Gastroesophageal sphincter (tissue), 3 donors: ENCODE data around the gene RNASE2.
"Not testable (repeated sequence)": the region's sequence is repeated elsewhere in the genome, so short reads cannot be mapped to it uniquely, and the experiment has no call there.

Source experiments
- EP300 ChIP-seq: sonication (generic); formaldehyde crosslinking; IDR thresholded peaks from one replicate; pipeline ENCODE4 v1.6.1; 2017; ENCODE audit warnings: antibody characterized with exemption, mild to moderate bottlenecking
- POLR2A ChIP-seq, 2 donors: fragments of 450-650 bp; IDR thresholded peaks; one replicate each; pipeline ENCODE4 v1.6.1; 2017; ENCODE audit warnings: antibody characterized with exemption in 2 of 2, mild to moderate bottlenecking in 2 of 2, moderate library complexity in 1 of 2
- POLR2AphosphoS5 ChIP-seq: sonication (generic); formaldehyde crosslinking; IDR thresholded peaks from one replicate; pipeline ENCODE4 v1.6.1; 2017; ENCODE audit warnings: antibody characterized with exemption
- TF ChIP-seq, protein P1 (sequence below), 4 experiments: fragments of 200-600 bp in 2 of 4; fragments of 450-650 bp in 2 of 4; sonication (generic) in 1 of 4; IDR thresholded peaks; one replicate each; pipeline ENCODE4 v1.5.1; 2017 to 2019; ENCODE audit warnings: antibody characterized with exemption in 4 of 4, mild to moderate bottlenecking in 2 of 4, moderate library complexity in 2 of 4

DNA sequence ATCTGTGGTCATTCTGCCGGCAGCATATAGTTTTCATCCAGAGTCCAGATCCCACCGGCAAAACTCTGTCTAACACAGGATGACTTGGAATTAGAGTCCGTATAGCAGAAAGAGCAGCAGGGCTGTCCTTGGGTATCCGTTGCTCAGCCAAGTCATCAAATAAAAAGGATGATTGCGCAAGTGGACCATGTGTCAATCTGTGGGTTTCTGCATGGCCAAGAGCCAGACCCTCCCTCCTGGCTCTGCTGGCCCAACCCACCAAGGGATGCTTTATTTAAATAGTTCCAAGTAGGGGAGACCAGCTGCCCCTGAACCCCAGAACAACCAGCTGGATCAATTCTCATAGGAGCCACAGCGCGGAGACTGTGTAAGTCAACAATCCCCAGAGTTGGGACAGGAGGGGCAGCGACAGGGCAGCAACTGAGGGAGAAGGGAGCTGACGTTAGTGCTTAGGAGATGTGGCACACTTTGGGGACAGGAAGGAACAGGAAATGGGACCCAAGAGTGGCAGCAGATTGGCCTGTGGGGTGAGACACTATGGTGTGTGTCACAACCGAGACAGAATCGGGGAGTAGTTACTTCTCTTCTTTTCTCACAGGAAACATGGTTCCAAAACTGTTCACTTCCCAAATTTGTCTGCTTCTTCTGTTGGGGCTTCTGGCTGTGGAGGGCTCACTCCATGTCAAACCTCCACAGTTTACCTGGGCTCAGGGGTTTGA is 36.1 kb upstream of the RNASE2 start:
- TF ChIP-seq, protein P1, sequence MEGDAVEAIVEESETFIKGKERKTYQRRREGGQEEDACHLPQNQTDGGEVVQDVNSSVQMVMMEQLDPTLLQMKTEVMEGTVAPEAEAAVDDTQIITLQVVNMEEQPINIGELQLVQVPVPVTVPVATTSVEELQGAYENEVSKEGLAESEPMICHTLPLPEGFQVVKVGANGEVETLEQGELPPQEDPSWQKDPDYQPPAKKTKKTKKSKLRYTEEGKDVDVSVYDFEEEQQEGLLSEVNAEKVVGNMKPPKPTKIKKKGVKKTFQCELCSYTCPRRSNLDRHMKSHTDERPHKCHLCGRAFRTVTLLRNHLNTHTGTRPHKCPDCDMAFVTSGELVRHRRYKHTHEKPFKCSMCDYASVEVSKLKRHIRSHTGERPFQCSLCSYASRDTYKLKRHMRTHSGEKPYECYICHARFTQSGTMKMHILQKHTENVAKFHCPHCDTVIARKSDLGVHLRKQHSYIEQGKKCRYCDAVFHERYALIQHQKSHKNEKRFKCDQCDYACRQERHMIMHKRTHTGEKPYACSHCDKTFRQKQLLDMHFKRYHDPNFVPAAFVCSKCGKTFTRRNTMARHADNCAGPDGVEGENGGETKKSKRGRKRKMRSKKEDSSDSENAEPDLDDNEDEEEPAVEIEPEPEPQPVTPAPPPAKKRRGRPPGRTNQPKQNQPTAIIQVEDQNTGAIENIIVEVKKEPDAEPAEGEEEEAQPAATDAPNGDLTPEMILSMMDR (IDR thresholded peaks at IDR 0.05) = not testable (repeated sequence)
- TF ChIP-seq POLR2AphosphoS5; POLR2A (IDR thresholded peaks at IDR 0.05); EP300: not testable (repeated sequence)
